ENCODE results near the gene PADI6.

The PADI6 gene

DNA sequence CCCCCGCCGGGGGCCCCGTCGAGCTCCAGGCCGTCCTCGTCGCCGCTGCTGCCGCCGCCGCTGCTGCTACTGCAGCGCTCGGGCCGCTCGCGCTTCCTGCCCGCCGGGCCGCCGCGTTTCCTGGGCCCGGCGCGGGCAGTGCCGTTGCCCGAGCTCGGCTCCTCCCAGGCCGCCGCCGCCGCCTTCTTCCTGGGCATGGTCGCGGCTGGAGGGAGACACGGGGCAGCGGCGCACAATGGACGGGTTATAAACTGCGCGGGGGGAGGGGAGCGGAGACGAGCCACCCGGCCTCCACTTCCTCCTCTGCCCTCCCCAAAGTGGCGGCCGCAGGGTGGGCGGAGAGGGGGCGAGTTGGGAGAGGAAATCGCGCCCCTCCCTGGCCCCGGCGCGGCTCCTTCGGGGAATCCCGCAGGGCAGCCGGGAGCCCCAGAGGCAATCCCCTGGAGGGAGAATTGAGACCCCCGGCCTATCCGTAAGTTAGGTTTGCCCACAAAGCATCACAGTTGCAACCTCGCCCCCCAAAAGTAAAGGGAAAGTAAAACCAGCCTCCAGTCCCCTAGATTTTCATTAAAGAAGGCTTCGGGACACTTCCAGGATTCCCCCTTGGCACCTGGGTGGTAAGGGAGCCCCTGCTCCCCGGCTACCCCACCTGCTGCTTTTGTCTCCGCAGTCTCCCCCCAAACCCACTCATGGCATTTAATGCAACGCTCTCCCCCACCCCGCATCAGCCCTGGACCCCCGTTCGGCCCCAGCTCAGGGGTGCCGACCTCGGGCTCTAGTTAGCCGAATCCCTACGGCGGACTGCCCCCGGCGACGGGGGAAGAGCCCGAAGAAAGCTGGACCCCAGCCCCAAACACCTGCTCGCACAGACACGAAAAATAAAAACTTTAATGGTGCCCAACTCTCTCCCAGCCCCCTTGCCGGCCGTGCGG lies 66.6 kb downstream of the PADI6 start (continued):
- TF ChIP-seq ZNF548 (tag by site-specific recombination; IDR thresholded peaks at IDR 0.05): no peak
- TF ChIP-seq, protein P1, sequence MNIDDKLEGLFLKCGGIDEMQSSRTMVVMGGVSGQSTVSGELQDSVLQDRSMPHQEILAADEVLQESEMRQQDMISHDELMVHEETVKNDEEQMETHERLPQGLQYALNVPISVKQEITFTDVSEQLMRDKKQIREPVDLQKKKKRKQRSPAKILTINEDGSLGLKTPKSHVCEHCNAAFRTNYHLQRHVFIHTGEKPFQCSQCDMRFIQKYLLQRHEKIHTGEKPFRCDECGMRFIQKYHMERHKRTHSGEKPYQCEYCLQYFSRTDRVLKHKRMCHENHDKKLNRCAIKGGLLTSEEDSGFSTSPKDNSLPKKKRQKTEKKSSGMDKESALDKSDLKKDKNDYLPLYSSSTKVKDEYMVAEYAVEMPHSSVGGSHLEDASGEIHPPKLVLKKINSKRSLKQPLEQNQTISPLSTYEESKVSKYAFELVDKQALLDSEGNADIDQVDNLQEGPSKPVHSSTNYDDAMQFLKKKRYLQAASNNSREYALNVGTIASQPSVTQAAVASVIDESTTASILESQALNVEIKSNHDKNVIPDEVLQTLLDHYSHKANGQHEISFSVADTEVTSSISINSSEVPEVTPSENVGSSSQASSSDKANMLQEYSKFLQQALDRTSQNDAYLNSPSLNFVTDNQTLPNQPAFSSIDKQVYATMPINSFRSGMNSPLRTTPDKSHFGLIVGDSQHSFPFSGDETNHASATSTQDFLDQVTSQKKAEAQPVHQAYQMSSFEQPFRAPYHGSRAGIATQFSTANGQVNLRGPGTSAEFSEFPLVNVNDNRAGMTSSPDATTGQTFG (tag by site-specific recombination; IDR thresholded peaks at IDR 0.05; ENCODE audit: borderline replicate concordance): no peak
- TF ChIP-seq ZNF175 (tag by site-specific recombination; IDR thresholded peaks at IDR 0.05): no peak
- TF ChIP-seq ZNF19 (tag by site-specific recombination; IDR thresholded peaks at IDR 0.05; ENCODE audit: low read depth): no peak
- TF ChIP-seq, protein P2, sequence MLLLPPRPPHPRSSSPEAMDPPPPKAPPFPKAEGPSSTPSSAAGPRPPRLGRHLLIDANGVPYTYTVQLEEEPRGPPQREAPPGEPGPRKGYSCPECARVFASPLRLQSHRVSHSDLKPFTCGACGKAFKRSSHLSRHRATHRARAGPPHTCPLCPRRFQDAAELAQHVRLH (tag by site-specific recombination; IDR thresholded peaks at IDR 0.05): no peak
- TF ChIP-seq ZNF350 (tag by site-specific recombination; IDR thresholded peaks at IDR 0.05): no peak
- TF ChIP-seq OSR2 (tag by site-specific recombination; IDR thresholded peaks at IDR 0.05): no peak
- peak; percentile 37; the same call in 1 of the 2 replicates for TF ChIP-seq ZSCAN30 (tag by site-specific recombination; IDR thresholded peaks at IDR 0.05)
- TF ChIP-seq KLF9 (tag by site-specific recombination; IDR thresholded peaks at IDR 0.05; ENCODE audit: low read depth): peak; percentile 68
- TF ChIP-seq ZNF660 (tag by site-specific recombination; IDR thresholded peaks at IDR 0.05): no peak
- no peak for TF ChIP-seq ZNF530 (tag by site-specific recombination; IDR thresholded peaks at IDR 0.05; ENCODE audit: low read depth)
- TF ChIP-seq, protein P3, sequence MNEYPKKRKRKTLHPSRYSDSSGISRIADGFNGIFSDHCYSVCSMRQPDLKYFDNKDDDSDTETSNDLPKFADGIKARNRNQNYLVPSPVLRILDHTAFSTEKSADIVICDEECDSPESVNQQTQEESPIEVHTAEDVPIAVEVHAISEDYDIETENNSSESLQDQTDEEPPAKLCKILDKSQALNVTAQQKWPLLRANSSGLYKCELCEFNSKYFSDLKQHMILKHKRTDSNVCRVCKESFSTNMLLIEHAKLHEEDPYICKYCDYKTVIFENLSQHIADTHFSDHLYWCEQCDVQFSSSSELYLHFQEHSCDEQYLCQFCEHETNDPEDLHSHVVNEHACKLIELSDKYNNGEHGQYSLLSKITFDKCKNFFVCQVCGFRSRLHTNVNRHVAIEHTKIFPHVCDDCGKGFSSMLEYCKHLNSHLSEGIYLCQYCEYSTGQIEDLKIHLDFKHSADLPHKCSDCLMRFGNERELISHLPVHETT (tag by site-specific recombination; IDR thresholded peaks at IDR 0.05): peak; percentile 24; the same call in 1 of the 2 replicates
- no peak for TF ChIP-seq ZNF544 (tag by site-specific recombination; IDR thresholded peaks at IDR 0.05)
- no peak for TF ChIP-seq GFI1B (tag by site-specific recombination; IDR thresholded peaks at IDR 0.05)
- TF ChIP-seq ZNF354C (tag by site-specific recombination; IDR thresholded peaks at IDR 0.05; ENCODE audit: borderline replicate concordance, low read depth): no peak
- TF ChIP-seq KLF7 (tag by site-specific recombination; IDR thresholded peaks at IDR 0.05; ENCODE audit: borderline replicate concordance): no peak
- TF ChIP-seq ZNF341 (tag by site-specific recombination; IDR thresholded peaks at IDR 0.05; ENCODE audit: low read depth): peak; percentile 94
- no peak for TF ChIP-seq ZNF221 (tag by site-specific recombination; IDR thresholded peaks at IDR 0.05; ENCODE audit: borderline replicate concordance)
- peak; percentile 12; the same call in 1 of the 2 replicates for TF ChIP-seq WT1 (tag by site-specific recombination; IDR thresholded peaks at IDR 0.05)
- TF ChIP-seq ZNF366 (tag by site-specific recombination; conservative IDR thresholded peaks at IDR 0.05): no peak
- TF ChIP-seq, protein P4, sequence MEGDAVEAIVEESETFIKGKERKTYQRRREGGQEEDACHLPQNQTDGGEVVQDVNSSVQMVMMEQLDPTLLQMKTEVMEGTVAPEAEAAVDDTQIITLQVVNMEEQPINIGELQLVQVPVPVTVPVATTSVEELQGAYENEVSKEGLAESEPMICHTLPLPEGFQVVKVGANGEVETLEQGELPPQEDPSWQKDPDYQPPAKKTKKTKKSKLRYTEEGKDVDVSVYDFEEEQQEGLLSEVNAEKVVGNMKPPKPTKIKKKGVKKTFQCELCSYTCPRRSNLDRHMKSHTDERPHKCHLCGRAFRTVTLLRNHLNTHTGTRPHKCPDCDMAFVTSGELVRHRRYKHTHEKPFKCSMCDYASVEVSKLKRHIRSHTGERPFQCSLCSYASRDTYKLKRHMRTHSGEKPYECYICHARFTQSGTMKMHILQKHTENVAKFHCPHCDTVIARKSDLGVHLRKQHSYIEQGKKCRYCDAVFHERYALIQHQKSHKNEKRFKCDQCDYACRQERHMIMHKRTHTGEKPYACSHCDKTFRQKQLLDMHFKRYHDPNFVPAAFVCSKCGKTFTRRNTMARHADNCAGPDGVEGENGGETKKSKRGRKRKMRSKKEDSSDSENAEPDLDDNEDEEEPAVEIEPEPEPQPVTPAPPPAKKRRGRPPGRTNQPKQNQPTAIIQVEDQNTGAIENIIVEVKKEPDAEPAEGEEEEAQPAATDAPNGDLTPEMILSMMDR (tag by site-specific recombination; IDR thresholded peaks at IDR 0.05): peak; percentile 46; the same call in 1 of the 2 replicates
- TF ChIP-seq ZNF404 (tag by site-specific recombination; IDR thresholded peaks at IDR 0.05): no peak
- no peak for TF ChIP-seq ZNF266 (tag by site-specific recombination; IDR thresholded peaks at IDR 0.05; ENCODE audit: low read depth)
- TF ChIP-seq KLF16 (tag by site-specific recombination; IDR thresholded peaks at IDR 0.05): peak; percentile 91
- no peak for TF ChIP-seq ZNF501 (tag by site-specific recombination; IDR thresholded peaks at IDR 0.05)
- peak; percentile 28; the same call in 1 of the 2 replicates for TF ChIP-seq ZIC2 (tag by site-specific recombination; IDR thresholded peaks at IDR 0.05)
- no peak for TF ChIP-seq SCRT1 (tag by site-specific recombination; IDR thresholded peaks at IDR 0.05; ENCODE audit: borderline replicate concordance)
- no peak for TF ChIP-seq ZNF248 (tag by site-specific recombination; IDR thresholded peaks at IDR 0.05)
- peak; percentile 55 for TF ChIP-seq ZXDB (tag by site-specific recombination; IDR thresholded peaks at IDR 0.05)
- TF ChIP-seq ZNF76 (tag by site-specific recombination; IDR thresholded peaks at IDR 0.05; ENCODE audit: borderline replicate concordance, low read depth): peak; percentile 22; the same call in 1 of the 2 replicates
- peak; percentile 48; the same call in 1 of the 2 replicates for TF ChIP-seq IKZF3 (tag by site-specific recombination; IDR thresholded peaks at IDR 0.05)
- TF ChIP-seq ZNF335 (tag by site-specific recombination; conservative IDR thresholded peaks at IDR 0.05): no peak
